ENCODE results near the gene ADAMTSL3. TPM values are rescaled to one million over a fixed set of nuclear protein-coding genes. Genes with fewer than 3 reads are reported as not detected.
A peak's percentile ranks its signal among the peaks of the same experiment; 100 is the strongest.

ADAMTSL3 gene
- polyA plus RNA-seq, 1 experiment, result 0.05 TPM

GRCh38 chr15:83970295-83970890, 316.5 kb downstream of the ADAMTSL3 start:
- Histone ChIP-seq H3K27ac (ENCODE audit: low read depth, low read length) (no peak overlapping the region), H3K4me3 (ENCODE audit: low read depth, low read length) (no peak overlapping the region), H3K9me3 (ENCODE audit: control insufficient read depth, insufficient read depth, low read length) (no peaks in the 10 kb centered on the region), H3K27me3 (ENCODE audit: control insufficient read depth, insufficient read depth, low read length) (no peaks in the 10 kb centered on the region)
- ChIA-PET POLR2A (no interaction called here), CTCF (no interaction called here)
- TF ChIP-seq CTCF (IDR thresholded peaks at IDR 0.05; ENCODE audit: low read depth, low read length), result no peak
- DNase-seq (ENCODE audit: low read depth, low spot score), result no peak

- DNase-seq (ENCODE audit: low read depth, low spot score), result no peak
- CTCF ChIA-PET, result interaction anchor here (0.7 kb wide), 1 partner anchor 58 kb away, joined by 3 read pairs; no protein-coding TSS in a partner anchor
- TF ChIP-seq CTCF (IDR thresholded peaks at IDR 0.05; ENCODE audit: low read depth, low read length), result no peak
- Histone ChIP-seq H3K27me3 (ENCODE audit: control insufficient read depth, insufficient read depth, low read length) (no peaks in the 10 kb centered on the region), H3K9me3 (ENCODE audit: control insufficient read depth, insufficient read depth, low read length) (no peaks in the 10 kb centered on the region; the same call in 1 of the 2 replicates), H3K27ac (ENCODE audit: low read depth, low read length) (no peak overlapping the region), H3K4me3 (ENCODE audit: low read depth, low read length) (no peak overlapping the region)
- POLR2A ChIA-PET, result no interaction called here
These were observed 318.1 kb downstream of the ADAMTSL3 start for GRCh38 chr15:83971992-83972391.

- H3K27ac ChIP-seq (ENCODE audit: low read depth, low read length), result no peak overlapping the region
These were observed 319.9 kb downstream of the ADAMTSL3 start for GRCh38 chr15:83973816-83974215.

GRCh38 chr15:83977992-83978391, 324.1 kb downstream of the ADAMTSL3 start:
- DNase-seq (ENCODE audit: low read depth, low spot score), result no peak
- CTCF ChIA-PET, result no interaction called here
- no peak for TF ChIP-seq CTCF (IDR thresholded peaks at IDR 0.05; ENCODE audit: low read depth, low read length)

More at GRCh38 chr15:83973816-83974215, 319.9 kb downstream of the ADAMTSL3 start:
- no peaks in the 10 kb centered on the region for H3K27me3 ChIP-seq (ENCODE audit: control insufficient read depth, insufficient read depth, low read length)
- POLR2A ChIA-PET, result no interaction called here
- no peak overlapping the region for H3K4me3 ChIP-seq (ENCODE audit: low read depth, low read length)
- DNase-seq (ENCODE audit: low read depth, low spot score), result no peak
- H3K9me3 ChIP-seq (ENCODE audit: control insufficient read depth, insufficient read depth, low read length), result peaks cover 9% of the 10 kb centered on the region; the same call in 1 of the 2 replicates
- peak; percentile 49 for TF ChIP-seq CTCF (IDR thresholded peaks at IDR 0.05; ENCODE audit: low read depth, low read length)
- CTCF ChIA-PET, result interaction anchor here (0.9 to 1.1 kb wide), 2 partner anchors 129 to 409 kb away, joined by 3 to 6 read pairs; no protein-coding TSS in a partner anchor

GRCh38 chr15:83978588-83978987, 324.7 kb downstream of the ADAMTSL3 start:
- no peak for DNase-seq (ENCODE audit: low read depth, low spot score)
- ChIA-PET POLR2A (no interaction called here), CTCF (no interaction called here)
- no peak overlapping the region for H3K4me3 ChIP-seq (ENCODE audit: low read depth, low read length)
- H3K27me3 ChIP-seq (ENCODE audit: control insufficient read depth, insufficient read depth, low read length), result no peaks in the 10 kb centered on the region
- H3K9me3 ChIP-seq (ENCODE audit: control insufficient read depth, insufficient read depth, low read length), result peaks cover 9% of the 10 kb centered on the region; the same call in 1 of the 2 replicates
- H3K27ac ChIP-seq (ENCODE audit: low read depth, low read length), result no peak overlapping the region
- TF ChIP-seq CTCF (IDR thresholded peaks at IDR 0.05; ENCODE audit: low read depth, low read length), result no peak

More at GRCh38 chr15:83977992-83978391, 324.1 kb downstream of the ADAMTSL3 start:
- POLR2A ChIA-PET, result no interaction called here
- no peak overlapping the region for H3K4me3 ChIP-seq (ENCODE audit: low read depth, low read length)
- peaks cover 9% of the 10 kb centered on the region; the same call in 1 of the 2 replicates for H3K9me3 ChIP-seq (ENCODE audit: control insufficient read depth, insufficient read depth, low read length)
- no peaks in the 10 kb centered on the region for H3K27me3 ChIP-seq (ENCODE audit: control insufficient read depth, insufficient read depth, low read length)
- no peak overlapping the region for H3K27ac ChIP-seq (ENCODE audit: low read depth, low read length)

All from AG04450 (cell line).